ENCODE results near the gene LRRC8D.

The LRRC8D gene

DNA sequence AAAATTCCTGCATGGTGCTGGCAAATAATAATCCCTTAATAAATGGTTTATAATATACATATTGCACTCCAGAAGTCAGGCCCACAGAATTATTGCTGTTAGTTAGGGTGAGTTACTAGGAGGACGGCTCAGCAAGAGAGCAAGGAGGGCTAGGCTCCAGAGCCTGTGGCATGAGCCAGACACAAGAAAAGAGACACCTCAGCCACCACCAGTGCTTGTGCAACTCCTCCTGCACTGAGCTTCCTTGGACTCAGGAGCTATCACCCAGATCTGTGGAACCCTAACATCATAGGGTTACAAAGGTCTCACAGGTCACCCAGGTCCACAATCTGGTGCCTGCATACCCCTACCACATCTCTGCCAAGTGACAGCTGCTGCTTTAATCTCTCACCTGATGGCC is 12.8 kb upstream of the LRRC8D start:
- no peak for DNase-seq

GRCh38 chr1:89808441-89809117 is 12.3 kb upstream of the LRRC8D start:
- DNase-seq: no peak

- no peak for DNase-seq
Measured at GRCh38 chr1:89809556-89809955, 11.3 kb upstream of the LRRC8D start.

DNA sequence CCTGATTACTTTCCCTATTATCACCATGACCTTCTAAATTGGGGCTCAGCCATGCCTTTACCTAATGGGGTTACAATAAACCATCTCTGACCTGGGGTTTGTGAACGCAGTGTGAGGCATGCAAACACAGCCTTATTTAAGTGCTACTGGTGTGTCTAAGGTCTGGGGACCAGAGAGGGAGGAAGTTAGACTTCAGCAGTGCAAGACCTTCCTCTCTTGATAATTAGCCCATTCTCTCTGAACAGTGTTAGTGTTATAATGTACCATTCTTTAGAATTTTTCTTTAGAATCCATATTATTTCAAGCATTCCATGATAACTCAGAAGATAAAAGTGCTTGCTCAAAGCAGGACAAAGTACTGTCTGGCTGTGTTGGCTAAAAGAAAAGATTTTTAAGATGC is 10.5 kb upstream of the LRRC8D start:
- no peak for DNase-seq

DNA sequence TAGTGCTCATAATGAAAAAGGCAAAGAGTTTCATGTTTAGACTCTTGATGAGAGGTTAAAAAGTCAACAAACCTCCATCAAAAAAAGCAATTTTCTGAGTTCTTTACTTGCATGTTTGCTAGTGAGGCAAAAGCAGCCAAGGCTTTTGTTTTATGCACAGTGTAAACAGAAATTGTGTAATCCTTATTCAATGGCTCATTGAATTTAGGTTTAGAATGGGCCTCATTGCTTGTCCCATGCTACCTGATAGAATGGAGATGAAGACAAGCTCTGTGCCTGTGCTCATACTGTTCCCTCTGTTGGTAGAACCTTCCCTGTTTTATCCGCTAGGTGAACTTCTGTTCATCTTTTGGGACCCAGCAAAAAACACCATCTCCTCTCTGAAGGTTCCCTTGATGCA is 10.0 kb upstream of the LRRC8D start:
- no peak for DNase-seq

DNA sequence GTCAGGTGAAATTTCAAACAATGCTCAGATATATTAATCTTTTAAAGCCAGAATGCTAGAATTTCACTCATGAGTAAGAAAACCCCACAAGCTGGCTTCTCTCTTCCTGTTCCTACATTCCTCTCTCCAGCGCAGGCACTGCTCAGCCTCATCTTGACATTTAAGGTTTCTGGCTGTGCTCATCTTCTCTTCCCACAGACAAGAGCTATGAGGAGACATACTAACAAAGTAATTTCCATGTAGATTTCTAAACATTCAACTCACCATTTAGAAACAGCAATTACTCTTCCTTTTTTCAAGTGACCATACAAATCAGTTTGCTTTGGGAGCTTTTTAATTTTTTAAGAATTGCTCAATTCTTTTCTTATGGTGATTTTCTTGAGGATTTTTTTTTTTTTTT is 7.8 kb upstream of the LRRC8D start:
- no peak for DNase-seq

- no peak for DNase-seq
Measured at GRCh38 chr1:89815040-89815439, 5.8 kb upstream of the LRRC8D start.

DNA sequence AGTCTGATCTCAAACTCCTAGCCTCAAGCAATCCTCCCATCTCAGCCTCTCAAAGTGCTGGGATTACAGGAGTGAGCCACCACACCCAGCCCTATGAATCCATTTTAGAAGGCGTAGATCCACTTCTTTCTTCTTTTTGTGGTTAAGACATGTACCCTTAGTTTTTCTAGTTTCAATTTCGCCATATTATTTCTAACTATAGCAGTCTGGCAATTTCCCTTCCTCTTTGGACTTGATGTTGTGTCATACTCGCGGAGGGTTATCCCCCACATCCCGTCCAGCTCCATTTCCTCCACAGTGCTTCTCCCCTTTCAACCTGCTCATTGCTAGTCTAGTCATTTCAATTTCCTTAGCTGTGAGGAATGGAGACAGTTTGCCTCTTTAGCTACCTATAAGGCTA is 5.2 kb upstream of the LRRC8D start:
- DNase-seq: no peak

GRCh38 chr1:89816366-89816765 is 4.5 kb upstream of the LRRC8D start:
- no peak for DNase-seq

- peak in 8 of 14 donors; percentile 35 to 77 (median 52) for DNase-seq
Measured at GRCh38 chr1:89821322-89822108, 683 bp downstream of the LRRC8D start.

DNA sequence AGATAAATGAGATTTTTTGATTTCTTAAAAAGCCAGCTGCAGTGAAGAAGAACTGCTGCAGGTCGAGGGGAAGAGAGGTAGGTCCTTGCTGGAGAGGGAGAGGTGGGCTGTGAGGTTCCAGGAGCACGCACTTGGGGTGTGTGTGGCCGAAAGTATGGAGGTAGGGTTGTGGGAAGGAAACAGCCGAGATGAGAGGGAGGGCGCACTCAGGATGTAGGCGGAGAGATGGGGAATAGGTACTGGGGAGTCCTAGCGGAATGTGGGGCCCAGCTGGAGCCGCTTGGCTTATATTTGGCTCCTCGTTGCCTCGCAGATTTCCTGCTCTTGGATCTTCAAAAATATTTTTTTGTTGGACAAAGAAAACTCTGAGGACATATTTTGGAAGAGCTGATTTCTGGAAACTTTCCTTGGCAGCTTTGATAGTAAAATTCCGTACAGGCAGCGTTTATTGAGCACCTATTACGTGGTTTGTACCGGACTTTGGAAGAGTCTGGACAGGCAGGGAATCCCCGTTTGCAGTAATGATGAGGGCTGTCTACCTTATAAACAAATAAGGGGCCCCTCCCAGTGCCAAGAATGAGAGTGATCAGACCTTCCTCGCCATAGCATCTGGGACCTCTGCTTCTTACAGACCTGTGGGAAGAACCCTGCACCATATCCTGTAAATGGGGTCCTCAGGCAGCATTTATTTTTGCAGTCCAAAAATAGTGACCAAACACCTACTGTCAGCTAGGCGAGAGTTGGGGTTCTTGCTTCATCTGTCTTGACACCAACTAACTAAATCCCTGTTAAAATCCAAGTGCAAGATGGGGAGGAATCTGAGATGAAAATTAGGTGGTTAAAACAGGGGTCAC is 1.5 kb downstream of the LRRC8D start:
- DNase-seq: peak in 2 of 14 donors; percentile 15 to 42

DNA sequence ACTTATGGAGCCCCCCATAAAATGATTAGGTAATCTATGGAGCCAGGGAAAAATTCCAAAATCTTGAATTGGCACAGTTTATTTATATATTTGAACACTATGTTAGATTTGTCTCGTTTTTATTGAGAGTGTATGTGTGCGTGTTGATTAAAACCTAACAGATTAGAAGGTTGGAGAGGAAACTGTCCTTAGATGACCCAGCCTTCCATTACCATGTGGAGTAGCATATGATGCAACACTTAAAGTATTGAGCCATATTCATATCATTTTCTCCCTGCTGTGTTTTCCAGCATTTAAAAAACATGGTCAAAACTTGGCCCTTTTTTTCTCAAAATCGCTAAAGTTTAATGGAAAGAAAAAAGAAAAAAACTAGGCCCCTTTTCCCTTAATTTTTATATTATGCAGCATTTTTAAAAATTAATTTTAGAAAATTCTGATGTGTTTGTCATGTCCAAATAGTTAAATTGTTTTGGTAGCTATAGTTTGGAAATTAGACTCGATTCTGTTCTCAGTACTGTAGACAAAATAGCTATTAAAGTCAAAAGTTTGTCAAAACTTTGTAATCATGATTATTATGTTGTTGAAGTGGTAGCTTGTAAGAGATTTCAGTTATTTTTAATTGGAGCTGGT is 2.3 kb downstream of the LRRC8D start:
- no peak for DNase-seq

GRCh38 chr1:89823679-89824292 is 3.0 kb downstream of the LRRC8D start:
- DNase-seq: no peak

- DNase-seq: no peak
Measured at GRCh38 chr1:89826594-89826993, 5.8 kb downstream of the LRRC8D start.

DNA sequence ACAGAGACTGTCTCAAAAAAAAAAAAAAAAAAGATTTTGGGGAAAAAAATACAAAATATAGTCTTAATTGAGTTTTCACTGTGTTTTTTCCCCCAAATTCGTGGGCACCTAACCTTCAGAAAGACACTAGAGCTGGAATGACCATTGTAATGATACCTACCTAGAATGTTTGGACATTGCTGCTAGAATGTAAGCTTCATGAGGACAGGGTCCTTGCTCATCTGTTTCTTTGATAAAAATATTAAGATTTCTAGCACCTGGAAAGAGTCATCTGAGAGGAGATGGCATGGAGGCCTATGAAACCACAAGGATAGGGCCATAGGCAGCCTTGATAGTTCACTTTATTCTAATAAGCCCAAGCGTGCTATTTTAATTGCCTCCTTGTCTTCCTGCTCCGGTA is 6.5 kb downstream of the LRRC8D start:
- DNase-seq: no peak

DNA sequence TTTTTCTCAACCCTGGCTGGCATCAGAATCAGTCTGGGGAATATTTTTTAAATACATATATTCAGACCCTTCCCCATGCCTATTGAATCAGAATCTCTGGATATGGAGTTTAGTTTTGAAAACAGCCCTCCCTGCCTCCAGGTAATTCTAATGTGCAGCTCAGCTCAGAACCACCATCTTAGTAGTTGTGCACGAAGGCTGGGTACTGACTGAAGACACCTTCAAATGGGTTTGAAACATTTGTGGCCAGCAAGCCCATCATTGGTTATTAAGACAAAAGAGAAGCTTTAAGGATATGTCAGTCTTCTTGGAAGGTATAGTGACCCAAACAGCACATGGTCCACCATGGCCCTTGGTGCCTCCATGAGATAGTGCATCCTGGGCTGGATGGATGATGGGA is 7.1 kb downstream of the LRRC8D start:
- no peak for DNase-seq

- no peak for DNase-seq
Measured at GRCh38 chr1:89829186-89829585, 8.4 kb downstream of the LRRC8D start.

GRCh38 chr1:89831462-89832120 is 10.8 kb downstream of the LRRC8D start:
- peak in 10 of 14 donors; percentile 6 to 52 (median 34) for DNase-seq

DNA sequence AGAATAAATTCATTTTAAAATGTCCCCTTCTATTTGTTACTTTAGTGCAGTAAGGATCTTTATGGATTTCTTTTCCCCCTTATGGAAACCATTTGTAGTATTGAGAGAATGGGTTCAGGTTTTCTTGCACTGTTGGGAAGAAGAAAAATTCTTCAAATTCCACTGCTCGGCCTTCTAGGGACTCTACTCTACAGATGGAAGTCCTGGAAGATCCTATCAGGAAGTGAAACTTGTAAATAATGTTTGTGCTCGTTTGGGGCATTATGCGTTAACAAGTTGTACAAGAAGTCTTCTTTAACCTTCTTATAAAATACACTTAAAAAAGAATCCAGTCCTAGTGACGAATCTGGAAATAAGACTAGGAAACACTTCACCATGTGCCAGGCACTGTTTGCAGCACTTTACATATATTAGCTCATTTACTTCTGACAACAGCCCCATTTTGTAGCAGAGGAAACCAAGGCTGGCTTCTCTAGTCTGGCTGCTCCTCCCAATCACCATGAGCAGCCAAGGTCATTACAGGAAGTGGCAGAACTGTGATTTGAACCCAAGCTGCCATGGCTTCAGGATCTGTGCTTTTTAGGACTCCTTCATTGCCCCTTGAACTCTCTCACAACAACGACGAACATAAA is 11.8 kb downstream of the LRRC8D start:
- DNase-seq: peak in 2 of 14 donors; percentile 27 to 38

GRCh38 chr1:89833183-89834082 is 12.6 kb downstream of the LRRC8D start:
- peak in 12 of 14 donors; percentile 13 to 79 (median 58) for DNase-seq

All from C1 segment of cervical spinal cord (tissue), 14 donors.